Effector memory CD8-positive, alpha-beta T cell (primary cell): ENCODE measurements around the gene DUS3L.

ENCODE experiments used
- ATAC-seq: fragments of 150-1000 bp; cut with Tn5 transposase; replicated peaks from 2 replicates; pipeline ENCODE4 v1.10.0; 2021; ENCODE audit warnings: mild to moderate bottlenecking, moderate library complexity
- DNase-seq, 3 experiments: peaks; one replicate each; pipeline ENCODE4 v3.0.0; 2021
- H3K27ac Mint-ChIP-seq, 2 donors: one replicate each; pipeline ENCODE4 v1.8.0; 2022; ENCODE audit warnings: mild to moderate bottlenecking in 2 of 2, mixed read lengths in 2 of 2, moderate library complexity in 2 of 2
- H3K27me3 Mint-ChIP-seq, 2 donors: one replicate each; pipeline ENCODE4 v1.8.0; 2022; ENCODE audit warnings: mixed read lengths in 2 of 2
- H3K36me3 Mint-ChIP-seq: one replicate; pipeline ENCODE4 v1.8.0; 2022; ENCODE audit warnings: mild to moderate bottlenecking, moderate library complexity, mixed read lengths; ENCODE audit not compliant: insufficient read depth
- H3K4me1 Mint-ChIP-seq, 2 donors: one replicate each; pipeline ENCODE4 v1.8.0; 2022; ENCODE audit warnings: low read depth in 2 of 2, mixed read lengths in 2 of 2
- H3K4me3 Mint-ChIP-seq, 2 donors: one replicate each; pipeline ENCODE4 v1.8.0; 2022; ENCODE audit warnings: mild to moderate bottlenecking in 2 of 2, mixed read lengths in 2 of 2, moderate library complexity in 2 of 2
- H3K9me3 Mint-ChIP-seq, 2 donors: one replicate each; pipeline ENCODE4 v1.8.0; 2022; ENCODE audit warnings: mixed read lengths in 2 of 2

Gene DUS3L

GRCh38 chr19:5801796-5802619 is 11.0 kb upstream of the DUS3L start:
- DNase-seq: no peak
- peak overlapping the region in 1 of 2 donors; percentile 49 for H3K27ac Mint-ChIP-seq
- no peak for ATAC-seq
- H3K4me3 Mint-ChIP-seq: peak overlapping the region; percentile 14 to 27
- H3K9me3 Mint-ChIP-seq: no peaks in the 10 kb centered on the region
- H3K27me3 Mint-ChIP-seq: peaks cover 36 to 68% of the 10 kb centered on the region in 2 donors
- peaks cover 13 to 14% of the 10 kb centered on the region in 2 donors for H3K4me1 Mint-ChIP-seq
- peaks cover 4% of the 10 kb centered on the region for H3K36me3 Mint-ChIP-seq

GRCh38 chr19:5800361-5801270 is 9.7 kb upstream of the DUS3L start:
- H3K27me3 Mint-ChIP-seq: peaks cover 36 to 68% of the 10 kb centered on the region in 2 donors
- ATAC-seq: no peak
- no peak for DNase-seq
- peaks cover 13 to 14% of the 10 kb centered on the region in 2 donors for H3K4me1 Mint-ChIP-seq
- H3K4me3 Mint-ChIP-seq: no peak overlapping the region
- H3K27ac Mint-ChIP-seq: no peak overlapping the region
- H3K9me3 Mint-ChIP-seq: no peaks in the 10 kb centered on the region
- peaks cover 3% of the 10 kb centered on the region for H3K36me3 Mint-ChIP-seq

GRCh38 chr19:5799247-5800241 is 8.6 kb upstream of the DUS3L start:
- Mint-ChIP-seq H3K4me1 (peaks cover 12 to 14% of the 10 kb centered on the region in 2 donors), H3K36me3 (no peaks in the 10 kb centered on the region), H3K27me3 (peaks cover 36 to 68% of the 10 kb centered on the region in 2 donors), H3K27ac (peak overlapping the region in 1 of 2 donors; percentile 56), H3K4me3 (no peak overlapping the region), H3K9me3 (no peaks in the 10 kb centered on the region)
- ATAC-seq: no peak
- no peak for DNase-seq

- Mint-ChIP-seq H3K9me3 (no peaks in the 10 kb centered on the region), H3K4me3 (no peak overlapping the region), H3K27ac (no peak overlapping the region), H3K4me1 (peaks cover 1 to 3% of the 10 kb centered on the region in 2 donors), H3K36me3 (no peaks in the 10 kb centered on the region), H3K27me3 (peaks cover 36 to 56% of the 10 kb centered on the region in 2 donors)
- no peak for ATAC-seq
- DNase-seq: no peak
These were observed 7.3 kb upstream of the DUS3L start for GRCh38 chr19:5798244-5798643.

- Mint-ChIP-seq H3K27me3 (peaks cover 26 to 30% of the 10 kb centered on the region in 2 donors), H3K4me1 (peaks cover 6 to 7% of the 10 kb centered on the region in 2 donors), H3K9me3 (peaks cover 0 to 2% of the 10 kb centered on the region in 2 donors), H3K36me3 (peaks cover 11% of the 10 kb centered on the region), H3K4me3 (no peak overlapping the region), H3K27ac (no peak overlapping the region)
- DNase-seq (no peak), ATAC-seq (no peak)
These were observed 4.5 kb upstream of the DUS3L start for GRCh38 chr19:5795382-5795919.

GRCh38 chr19:5793188-5793587 is 2.2 kb upstream of the DUS3L start:
- Mint-ChIP-seq H3K36me3 (peaks cover 31% of the 10 kb centered on the region), H3K27ac (no peak overlapping the region), H3K4me3 (no peak overlapping the region), H3K27me3 (peaks cover 5 to 8% of the 10 kb centered on the region in 2 donors), H3K9me3 (peaks cover 0 to 2% of the 10 kb centered on the region in 2 donors), H3K4me1 (peaks cover 11 to 15% of the 10 kb centered on the region in 2 donors)
- no peak for DNase-seq
- ATAC-seq: no peak

- DNase-seq: no peak
- Mint-ChIP-seq H3K9me3 (peaks cover 0 to 2% of the 10 kb centered on the region in 2 donors), H3K4me3 (no peak overlapping the region), H3K27me3 (no peaks in the 10 kb centered on the region), H3K27ac (no peak overlapping the region), H3K4me1 (peaks cover 11 to 15% of the 10 kb centered on the region in 2 donors), H3K36me3 (peaks cover 40% of the 10 kb centered on the region)
- no peak for ATAC-seq
These were observed 1.3 kb upstream of the DUS3L start for GRCh38 chr19:5792224-5792623.

- Mint-ChIP-seq H3K27ac (peak overlapping the region; percentile 99), H3K27me3 (no peaks in the 10 kb centered on the region), H3K4me3 (peak overlapping the region; percentile 91 to 95), H3K9me3 (peaks cover 0 to 2% of the 10 kb centered on the region in 2 donors), H3K4me1 (peaks cover 15% of the 10 kb centered on the region in 2 donors), H3K36me3 (peaks cover 59% of the 10 kb centered on the region)
- ATAC-seq (no peak), DNase-seq (no peak)
These were observed 941 bp downstream of the DUS3L start for GRCh38 chr19:5789886-5790558.

- Mint-ChIP-seq H3K4me1 (peaks cover 15% of the 10 kb centered on the region in 2 donors), H3K27ac (no peak overlapping the region), H3K9me3 (peaks cover 0 to 2% of the 10 kb centered on the region in 2 donors), H3K36me3 (peaks cover 60% of the 10 kb centered on the region), H3K27me3 (no peaks in the 10 kb centered on the region), H3K4me3 (peak overlapping the region; percentile 91 to 95)
- DNase-seq (no peak), ATAC-seq (no peak)
These were observed 1.6 kb downstream of the DUS3L start for GRCh38 chr19:5789351-5789761.

- peaks cover 0 to 2% of the 10 kb centered on the region in 2 donors for H3K9me3 Mint-ChIP-seq
- ATAC-seq (no peak), DNase-seq (no peak)
- peak overlapping the region in 1 of 2 donors; percentile 54 for H3K4me3 Mint-ChIP-seq
- H3K4me1 Mint-ChIP-seq: peaks cover 15% of the 10 kb centered on the region in 2 donors
- peak overlapping the region in 1 of 2 donors; percentile 77 for H3K27ac Mint-ChIP-seq
- no peaks in the 10 kb centered on the region for H3K27me3 Mint-ChIP-seq
- H3K36me3 Mint-ChIP-seq: peaks cover 65% of the 10 kb centered on the region
These were observed 2.5 kb downstream of the DUS3L start for GRCh38 chr19:5788422-5788821.

GRCh38 chr19:5787409-5788182 is 3.4 kb downstream of the DUS3L start:
- H3K9me3 Mint-ChIP-seq: peaks cover 0 to 2% of the 10 kb centered on the region in 2 donors
- H3K27me3 Mint-ChIP-seq: no peaks in the 10 kb centered on the region
- peak overlapping the region in 1 of 2 donors; percentile 70 for H3K27ac Mint-ChIP-seq
- DNase-seq: no peak
- no peak for ATAC-seq
- H3K4me1 Mint-ChIP-seq: peaks cover 15% of the 10 kb centered on the region in 2 donors
- peaks cover 65% of the 10 kb centered on the region for H3K36me3 Mint-ChIP-seq
- H3K4me3 Mint-ChIP-seq: no peak overlapping the region
